HG03280 (cell line): ENCODE measurements around the gene COA5.

ENCODE experiments used
- ATAC-seq: cut with Tn5 transposase; IDR thresholded peaks from one replicate; pipeline ENCODE4 v1.9.1; 2021; ENCODE audit warnings: mild to moderate bottlenecking, moderate library complexity; ENCODE audit not compliant: unreplicated experiment

Gene COA5, protein sequence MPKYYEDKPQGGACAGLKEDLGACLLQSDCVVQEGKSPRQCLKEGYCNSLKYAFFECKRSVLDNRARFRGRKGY

DNA sequence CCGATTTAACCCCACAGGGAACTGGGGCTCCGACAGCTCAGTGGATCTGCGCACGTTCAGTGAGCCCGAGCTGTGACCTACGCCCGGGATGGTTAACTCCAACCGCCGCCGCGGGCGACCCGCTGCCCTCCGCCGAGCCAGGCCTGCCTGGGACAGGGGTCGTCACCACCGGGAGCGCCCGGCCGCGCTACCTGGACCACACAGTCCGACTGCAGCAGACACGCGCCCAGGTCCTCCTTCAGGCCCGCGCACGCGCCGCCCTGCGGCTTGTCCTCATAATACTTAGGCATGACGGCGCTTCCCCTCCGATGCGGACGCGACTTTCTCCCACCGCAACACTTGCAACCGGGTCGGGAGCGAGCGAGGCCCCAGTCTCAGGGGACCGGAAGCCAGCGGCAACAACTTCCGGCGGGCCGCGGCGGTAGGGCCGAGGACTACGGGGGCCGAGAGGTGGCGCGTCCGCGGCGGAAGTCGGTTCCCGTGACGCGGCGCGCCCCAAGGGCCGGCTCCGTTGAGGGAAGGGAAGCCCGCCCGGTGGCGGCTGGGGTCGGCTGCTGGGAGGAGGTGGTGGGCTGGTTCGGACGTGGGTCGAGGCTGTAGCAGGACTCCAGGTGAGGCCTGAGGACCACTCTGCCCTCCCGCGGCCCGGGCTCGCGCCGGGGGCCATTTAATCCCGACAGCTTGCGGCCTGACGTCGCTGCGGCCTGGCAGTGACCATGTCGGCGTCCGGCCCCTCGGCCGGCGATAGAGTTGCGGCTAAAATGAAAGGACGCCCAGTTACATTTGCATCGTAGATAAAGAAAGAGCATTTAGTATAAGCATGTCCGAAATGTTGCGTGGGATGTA lies at the start of gene COA5, which contains the start of gene UNC50:
Gene COA5 (minus strand): TSS at position 397 of the 846 bp plus-strand sequence. CDS start 107 bp downstream, at position 290.
Gene UNC50 (plus strand): TSS at position 474 of the 846 bp plus-strand sequence. CDS start 1,171 bp downstream, outside the sequence.
- ATAC-seq: peak; percentile 93

DNA sequence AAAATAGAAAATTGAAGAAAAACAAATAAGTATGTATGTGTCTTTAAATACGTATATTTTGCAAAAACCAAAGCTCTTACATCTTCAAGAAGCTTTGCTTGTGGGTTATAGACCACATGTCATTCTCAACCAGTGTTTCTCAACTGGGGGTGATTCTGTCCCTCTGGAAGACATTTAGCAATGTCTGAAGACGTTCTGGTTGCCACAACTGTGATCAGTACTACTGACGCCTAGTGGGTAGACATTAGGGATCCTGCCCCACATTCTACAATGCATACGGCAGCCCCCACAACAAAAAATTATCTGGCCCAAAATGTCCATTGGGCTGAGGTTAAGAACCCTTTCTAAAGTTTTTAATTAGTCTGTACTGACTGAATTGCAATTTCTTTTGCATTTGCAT lies 48.5 kb upstream of the COA5 start:
- no peak for ATAC-seq

DNA sequence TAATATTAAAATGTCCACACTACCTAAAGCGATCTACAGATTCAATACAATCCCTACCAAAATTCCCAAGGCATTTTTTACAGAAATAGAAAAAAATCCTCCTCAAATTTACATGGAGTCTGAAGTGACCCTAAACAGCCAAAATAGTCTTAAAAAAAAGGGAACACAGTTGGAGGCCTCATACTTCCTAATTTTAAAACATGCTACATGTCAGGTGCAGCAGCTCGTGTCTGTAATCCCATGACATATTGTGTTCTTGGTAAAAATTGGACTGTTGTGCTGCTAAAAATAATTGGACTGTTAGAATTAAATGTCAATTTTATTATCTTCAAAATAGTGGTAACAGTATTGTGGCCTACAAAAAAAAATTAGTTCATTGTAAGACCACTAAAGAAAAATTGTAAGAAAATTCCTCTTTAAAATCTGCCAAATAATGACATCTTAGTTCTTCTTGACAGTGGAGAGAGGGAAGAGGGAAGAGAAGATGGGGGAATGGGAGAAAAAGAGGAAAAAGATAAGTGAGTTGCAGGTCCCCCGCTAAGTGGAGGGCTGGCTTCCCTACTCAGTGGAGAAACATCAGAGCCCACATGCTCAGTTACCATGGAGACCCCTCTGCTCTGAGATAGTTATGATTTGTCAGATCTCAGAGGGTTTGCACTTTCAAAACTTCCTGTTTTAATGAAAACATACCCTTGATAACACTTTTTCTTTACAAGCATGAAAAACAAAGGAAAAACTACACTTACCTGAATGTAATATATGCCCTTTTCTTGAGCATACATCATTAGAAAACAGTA lies 46.6 kb upstream of the COA5 start:
- ATAC-seq: no peak

DNA sequence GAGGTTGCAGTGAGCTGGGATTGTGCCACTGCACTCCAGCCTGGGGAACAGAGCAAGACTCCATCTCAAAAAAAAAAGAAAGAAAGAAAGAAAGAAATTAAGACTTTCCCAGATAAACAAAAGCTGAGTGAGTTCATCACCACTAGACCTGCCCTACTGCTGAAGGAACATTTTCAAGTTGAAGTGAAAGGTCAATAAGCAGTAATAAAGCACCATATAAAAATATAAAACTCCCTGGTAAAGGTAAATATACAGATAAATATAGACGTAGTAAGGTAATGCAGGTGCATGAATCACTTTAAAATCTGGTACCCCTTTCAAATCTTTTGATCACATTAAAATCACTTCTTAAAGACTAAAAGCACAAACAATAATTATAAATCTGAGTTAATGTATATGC lies 42.7 kb upstream of the COA5 start:
- no peak for ATAC-seq

DNA sequence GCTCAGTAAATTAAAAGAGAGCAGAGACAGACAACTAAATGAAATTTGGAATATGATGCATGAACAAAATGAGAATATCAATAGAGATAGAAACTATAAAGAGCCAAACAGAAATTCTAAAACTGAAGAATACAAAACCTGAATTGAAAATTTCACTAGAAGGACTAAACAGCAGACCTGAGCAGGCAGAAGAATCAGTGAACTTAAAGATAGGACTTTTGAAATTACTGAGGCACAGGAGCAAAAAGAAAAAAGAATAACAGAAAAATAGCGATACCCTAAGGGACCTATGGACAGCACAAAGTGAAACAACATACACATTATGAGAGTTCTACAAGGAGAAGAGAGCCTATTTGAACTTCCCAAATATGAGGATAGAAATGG lies 41.7 kb upstream of the COA5 start:
- no peak for ATAC-seq

DNA sequence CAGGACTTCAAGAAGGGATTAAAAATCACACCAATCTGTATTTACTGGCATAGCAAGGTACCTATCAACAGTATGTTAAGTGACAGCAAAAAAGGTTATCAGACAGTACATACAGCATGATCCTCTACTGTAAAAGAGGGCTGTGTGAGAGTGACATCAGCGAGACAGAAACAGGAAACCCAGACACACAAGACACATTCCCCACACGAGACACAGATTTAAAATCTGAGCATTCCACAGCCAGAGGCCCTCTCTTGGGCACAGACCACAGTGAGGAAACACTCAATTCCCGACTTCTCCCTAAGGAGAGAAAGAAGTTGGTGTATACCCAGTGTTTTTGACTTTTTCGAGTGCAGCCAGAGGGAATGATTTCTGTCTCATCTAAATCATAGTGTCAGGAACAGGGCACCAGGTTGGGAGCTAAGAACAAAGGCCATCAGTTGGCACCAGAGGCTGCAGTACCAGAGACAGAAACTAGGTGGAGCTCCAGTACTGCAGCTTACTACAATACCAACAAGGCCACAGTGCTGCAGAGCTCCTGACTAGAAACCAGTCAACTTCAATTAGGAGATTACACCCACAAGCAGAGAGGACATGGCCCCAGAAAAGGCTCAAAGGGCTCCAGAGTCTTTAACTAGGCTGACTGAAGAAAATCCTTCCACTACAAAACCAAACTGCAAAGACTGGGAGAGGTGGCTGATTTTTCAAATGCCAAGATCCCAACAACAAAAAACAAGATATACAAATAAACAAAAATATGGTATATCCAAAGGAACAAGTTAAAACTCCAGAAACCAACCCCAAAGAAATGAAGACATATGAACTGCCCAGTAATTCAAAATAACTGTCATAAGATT lies 41.1 kb upstream of the COA5 start:
- ATAC-seq: peak; percentile 59

DNA sequence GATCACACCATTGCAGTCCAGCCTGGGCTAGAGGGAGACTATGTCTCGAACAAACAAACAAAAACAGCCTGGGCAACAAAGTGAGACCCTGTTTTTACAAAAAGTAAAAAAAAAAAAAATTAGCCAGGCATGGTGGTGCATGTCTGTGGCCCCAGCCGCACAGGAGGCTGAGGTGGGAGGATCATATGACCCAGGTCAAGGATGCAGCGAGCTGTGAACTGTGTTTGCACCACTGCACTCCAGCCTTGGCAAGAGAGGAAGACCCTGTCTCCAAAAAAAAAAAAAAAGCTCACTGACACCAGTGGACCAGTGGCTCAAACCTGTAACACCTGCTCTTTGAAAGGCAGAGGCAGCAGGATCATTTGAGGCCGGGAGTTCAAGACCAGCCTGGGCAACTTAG lies 40.1 kb upstream of the COA5 start:
- no peak for ATAC-seq

DNA sequence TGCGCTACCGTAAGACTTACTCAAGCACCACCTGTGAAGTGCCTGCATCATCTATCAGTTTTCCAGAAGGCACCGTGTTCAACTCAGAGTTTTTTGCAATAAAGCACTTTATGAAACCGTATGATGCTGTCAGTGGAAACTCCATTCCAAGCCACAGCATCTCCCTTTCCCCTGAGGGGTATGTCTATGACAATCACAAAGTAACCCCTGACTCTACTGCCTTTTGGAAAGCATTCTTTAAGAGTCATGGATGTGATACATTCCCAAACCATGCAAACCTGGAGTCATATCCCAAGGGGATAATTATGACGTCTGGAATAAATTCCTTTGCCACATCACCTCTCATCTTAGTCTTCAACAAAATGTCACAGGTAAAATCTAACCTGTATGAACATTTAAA lies 39.3 kb upstream of the COA5 start:
- ATAC-seq: no peak

DNA sequence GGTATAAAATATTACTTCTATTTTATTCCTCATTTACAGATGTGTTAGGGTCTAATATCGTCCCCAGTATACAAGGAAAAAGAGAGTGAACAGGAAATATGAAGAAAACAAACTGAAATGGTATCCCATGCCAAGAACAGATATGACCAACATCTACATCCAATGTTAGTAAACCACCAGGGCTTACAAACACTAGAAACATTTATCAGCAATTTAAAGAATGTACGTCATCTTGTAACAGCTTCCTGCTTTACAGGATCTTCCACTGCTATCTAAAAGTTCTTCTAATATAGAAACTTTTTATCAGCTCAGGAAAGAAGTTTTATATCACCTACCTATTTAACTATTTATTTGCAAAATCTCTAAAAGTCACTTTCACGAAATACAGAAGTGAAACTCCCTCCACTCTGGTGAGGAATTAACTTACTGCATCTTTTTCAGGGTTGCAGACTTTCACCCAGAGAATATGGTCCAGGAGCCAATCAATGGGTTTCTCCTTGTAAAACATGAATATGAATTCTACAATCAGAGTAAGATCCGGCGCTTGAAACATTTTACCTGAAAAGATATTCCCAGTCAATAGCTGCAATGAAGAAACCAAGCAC lies 35.3 kb upstream of the COA5 start:
- ATAC-seq: no peak

DNA sequence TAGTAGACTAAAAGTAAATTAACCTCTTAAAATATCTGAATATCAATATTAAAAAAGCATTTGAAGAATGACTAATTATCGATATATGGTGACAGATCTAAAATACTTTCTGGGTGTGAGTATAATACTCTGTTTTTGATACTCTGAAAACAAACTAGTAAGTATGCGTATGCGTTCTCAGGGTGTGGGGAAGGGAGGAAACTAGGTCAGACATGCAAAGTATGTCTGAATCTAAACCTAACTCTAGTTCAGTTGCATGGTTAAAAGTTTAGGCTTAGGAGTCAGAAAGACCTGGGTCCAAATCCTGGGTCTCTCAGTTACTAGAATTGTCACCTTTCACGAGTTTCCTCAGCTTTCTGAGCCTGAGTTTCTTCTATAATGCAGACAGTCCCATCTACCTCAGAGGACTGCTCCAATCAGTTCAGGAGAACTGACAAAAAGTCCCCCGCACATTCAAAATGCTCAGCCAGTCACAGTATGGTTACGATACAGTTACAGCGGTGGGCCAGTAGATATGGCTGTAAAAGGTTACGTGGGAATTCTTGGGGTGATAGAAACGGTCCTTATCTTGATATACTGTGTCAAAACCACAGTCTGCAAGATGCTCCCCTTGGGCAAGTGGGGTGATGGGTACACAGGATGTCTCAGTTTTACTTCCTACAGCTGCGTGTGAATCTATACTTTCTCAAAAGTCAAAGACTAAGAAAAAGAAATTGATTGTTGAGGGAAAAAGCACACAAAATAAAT lies 29.3 kb upstream of the COA5 start:
- peak; percentile 74 for ATAC-seq

DNA sequence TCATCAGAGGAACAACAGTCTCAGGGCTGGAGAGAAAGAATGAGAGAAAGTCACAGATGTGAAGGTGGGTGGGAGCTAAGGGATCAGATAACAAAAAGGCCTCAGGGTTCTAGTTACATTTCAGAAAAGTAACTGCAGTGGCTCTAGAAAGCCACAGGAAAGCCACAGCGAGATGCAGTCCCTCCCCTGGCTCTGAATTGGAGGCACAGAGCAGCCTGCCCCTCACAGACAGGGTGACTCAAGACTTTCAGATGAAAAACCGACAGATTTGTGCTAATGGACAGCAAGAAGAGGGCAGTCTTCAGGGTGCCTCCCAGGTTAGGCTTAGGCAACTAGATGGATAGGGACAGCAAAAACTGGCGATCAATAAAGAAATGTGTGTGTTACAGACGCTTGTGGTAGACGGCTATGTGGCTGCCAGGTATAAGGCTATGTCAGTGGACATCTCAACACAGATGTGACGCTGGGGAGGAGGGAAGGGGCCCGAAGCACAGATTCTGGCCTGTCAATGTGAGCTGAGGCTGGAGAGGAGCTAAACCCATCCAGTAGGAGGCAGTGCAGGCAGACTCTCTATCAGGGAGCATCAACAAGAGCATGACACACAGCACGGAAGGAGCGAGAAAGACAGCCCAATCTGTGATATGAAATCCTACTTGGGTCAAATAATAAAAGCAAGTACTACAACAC lies 26.2 kb upstream of the COA5 start:
- no peak for ATAC-seq

DNA sequence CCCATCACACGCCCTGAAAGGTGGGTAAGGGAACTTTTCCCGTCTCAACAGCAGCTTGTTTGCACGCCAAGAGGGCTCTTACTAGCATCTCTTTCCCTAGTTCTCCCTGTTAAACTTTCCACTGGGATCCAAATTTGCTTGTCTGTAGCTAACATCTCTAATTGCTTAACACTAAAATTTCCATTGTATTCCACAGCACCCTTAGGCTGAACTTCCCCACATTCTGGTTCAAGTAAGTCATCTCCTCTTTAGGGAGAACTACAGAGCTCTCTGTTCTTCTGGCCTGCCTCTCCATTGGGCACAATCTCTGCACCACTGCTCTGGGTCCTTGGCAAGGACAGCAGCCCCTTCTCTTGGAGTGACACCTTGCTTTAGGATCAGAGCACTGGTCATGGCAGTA lies 24.0 kb upstream of the COA5 start:
- ATAC-seq: no peak

DNA sequence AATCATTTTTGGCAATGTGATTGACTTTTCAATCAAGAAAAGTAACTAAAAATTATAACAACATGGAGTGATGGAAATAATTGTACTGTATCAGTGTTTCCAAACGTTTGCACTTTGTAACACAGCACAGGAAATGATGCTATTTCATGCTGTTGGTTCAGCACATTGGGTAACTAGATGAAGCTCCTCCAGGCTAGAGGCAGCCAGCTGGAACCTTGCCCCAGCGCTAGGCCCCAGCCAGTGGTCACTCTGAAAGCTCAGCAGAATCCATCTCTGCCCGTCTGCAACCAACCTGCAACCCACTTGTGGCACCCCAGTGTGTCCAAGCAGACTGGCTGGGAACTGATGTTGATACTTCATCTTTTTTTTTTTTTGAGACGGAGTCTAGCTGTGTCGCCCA lies 15.3 kb upstream of the COA5 start:
- ATAC-seq: no peak

DNA sequence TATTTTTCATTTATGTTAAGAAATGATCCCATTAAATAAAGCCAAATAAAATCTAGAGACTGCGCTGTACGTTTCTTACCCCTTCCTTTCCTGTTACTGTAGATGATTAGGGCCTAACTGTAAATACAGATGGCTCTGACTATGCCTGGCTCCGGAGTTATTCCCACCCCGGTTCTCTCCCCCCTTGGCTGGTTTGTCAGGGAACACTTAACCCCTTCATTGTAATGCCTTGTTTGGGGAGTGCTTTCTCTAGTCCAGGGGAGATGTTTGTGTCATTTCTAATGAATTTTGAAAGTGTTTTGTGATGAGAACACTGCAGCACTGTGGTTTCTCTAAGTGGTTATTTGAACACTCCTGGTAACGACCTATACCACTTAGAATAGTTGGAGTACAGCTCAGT lies 8.8 kb upstream of the COA5 start:
- no peak for ATAC-seq

DNA sequence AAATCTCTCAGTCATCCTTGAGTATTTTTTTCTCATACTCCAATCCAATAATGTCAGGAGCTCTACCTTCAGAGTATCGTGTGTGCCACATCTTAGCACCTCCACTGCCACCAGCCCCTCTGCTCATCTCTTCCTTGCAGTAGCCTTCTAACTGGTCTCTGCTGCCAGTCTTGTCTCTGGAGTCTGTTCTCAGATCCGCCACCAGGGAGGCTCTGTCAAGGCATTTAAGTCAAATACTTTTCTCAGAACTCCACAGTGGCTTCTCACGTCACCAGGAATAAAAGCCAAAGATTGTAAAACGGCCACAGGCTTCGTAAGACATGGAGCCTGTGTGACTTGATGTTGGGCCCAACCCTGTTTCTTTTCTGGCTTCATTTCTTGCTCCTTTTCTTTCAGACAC lies 7.2 kb upstream of the COA5 start:
- ATAC-seq: no peak

DNA sequence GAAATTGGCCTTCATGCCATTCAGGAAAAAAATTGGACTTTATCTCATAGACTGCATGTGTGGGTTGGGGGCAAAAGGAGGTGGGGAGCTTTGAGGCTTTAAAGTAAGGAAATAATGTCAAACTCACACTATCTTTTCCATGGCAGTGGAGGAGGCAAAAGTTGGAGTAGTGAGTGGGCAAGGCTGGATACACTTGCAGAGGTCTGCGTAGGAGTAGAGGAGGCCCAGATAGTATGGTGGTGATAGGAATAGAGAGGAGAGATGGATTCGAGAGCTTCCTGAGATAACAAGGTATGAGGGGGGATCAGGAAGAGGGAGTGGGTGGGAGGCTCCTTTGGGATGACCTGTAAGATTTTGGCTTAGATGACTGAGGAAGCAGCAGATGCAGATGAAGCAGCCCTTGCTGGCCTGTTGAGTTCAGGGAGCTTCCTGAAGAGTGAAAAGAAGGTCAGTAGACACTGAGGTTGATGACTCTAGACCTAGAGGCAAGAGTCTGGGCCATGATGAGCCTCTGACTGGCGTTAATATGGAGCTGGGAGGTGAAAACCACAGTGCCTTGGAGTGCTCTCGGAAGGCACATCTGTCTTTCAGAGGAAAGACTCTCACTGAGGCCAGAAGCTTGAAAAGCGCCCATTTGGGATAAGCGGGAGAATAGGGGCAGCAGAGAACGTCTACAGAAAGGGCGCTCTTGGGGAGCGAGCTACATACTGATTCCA lies 5.9 kb upstream of the COA5 start:
- ATAC-seq: no peak

DNA sequence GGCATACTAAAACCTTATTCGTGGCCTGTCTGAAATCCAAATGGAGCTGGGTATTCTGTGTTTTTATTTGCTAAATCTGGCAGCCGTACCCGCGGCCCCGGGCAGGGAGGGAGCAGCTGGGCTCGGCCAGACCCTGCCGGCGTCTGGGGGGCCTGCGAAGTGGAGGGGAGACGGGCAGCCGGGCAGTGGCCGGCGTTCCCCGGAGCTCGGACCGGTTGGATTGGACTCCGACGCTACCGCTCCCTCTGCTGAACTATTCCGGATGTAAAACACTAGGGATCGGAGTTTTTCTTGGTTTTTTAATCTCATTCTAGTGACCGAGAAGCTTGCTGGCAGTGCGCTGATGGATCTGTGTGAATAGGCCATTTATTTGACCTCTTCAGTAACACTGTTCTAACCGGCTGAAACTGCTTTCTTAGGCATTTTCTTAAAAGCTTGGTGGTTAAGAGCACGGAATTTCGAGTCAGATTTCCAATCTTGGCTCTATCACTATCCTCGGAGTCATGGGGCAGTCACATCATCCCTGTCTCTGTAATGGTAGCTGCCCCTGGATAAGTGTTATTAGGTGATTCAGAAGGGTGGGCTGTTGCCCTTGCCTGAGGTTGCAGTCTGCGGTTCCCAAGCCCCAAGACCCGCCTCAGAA lies 771 bp upstream of the COA5 start:
- ATAC-seq: peak; percentile 11

DNA sequence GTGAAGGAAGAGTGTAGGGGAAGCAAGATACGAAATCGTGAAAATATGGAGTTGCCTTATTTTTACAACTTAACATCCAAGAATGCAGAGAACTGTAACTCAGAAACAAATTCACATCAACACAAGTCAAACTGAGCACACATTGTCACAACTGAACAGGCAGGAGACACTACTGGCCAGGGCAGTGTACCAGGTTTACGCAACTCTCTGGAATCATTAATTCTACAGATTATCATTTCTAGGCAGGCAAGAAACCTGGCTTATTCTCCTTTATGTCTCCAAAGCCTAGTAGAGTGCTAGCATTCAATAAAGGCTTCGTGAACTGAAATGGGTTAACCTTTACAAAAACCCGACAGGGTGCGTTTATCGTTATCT lies 584 bp downstream of the COA5 start:
- no peak for ATAC-seq
